Measurements from ENCODE around the gene ACP4. TPM values are rescaled to one million over a fixed set of nuclear protein-coding genes. Genes with fewer than 3 reads are reported as not detected.
"Not testable (repeated sequence)": the region's sequence is repeated elsewhere in the genome, so short reads cannot be mapped to it uniquely, and the experiment has no call there.

The ACP4 gene, protein sequence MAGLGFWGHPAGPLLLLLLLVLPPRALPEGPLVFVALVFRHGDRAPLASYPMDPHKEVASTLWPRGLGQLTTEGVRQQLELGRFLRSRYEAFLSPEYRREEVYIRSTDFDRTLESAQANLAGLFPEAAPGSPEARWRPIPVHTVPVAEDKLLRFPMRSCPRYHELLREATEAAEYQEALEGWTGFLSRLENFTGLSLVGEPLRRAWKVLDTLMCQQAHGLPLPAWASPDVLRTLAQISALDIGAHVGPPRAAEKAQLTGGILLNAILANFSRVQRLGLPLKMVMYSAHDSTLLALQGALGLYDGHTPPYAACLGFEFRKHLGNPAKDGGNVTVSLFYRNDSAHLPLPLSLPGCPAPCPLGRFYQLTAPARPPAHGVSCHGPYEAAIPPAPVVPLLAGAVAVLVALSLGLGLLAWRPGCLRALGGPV
- total RNA-seq = not detected
- under 1 TPM in 1 of 3 donors, not detected in 2; 0.14 TPM for polyA plus RNA-seq
- 0 reads per million in 6 experiments for total RNA-seq

DNA sequence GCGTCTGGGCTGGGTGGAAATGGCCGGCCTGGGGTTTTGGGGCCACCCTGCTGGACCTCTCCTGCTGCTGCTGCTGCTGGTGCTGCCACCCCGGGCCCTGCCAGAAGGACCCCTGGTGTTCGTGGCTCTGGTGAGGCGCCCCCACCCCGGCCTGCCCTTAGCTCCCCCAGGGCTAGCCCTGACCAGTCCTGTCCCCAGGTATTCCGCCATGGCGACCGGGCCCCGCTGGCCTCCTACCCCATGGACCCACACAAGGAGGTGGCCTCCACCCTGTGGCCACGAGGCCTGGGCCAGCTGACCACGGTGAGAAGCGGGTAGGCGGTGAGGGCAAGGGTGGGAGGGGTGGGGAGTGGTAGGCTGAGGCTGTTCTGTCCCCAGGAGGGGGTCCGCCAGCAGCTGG, at the start of gene ACP4:
Gene ACP4, plus strand, starts transcription at position 20 of the 400 bp plus-strand sequence. Its CDS starts 0 bp downstream, at position 20.
- H3K9me3 Mint-ChIP-seq = no peaks in the 10 kb centered on the region
- DNase-seq (no peak), ATAC-seq (no peak)
- H3K36me3 Mint-ChIP-seq = no peaks in the 10 kb centered on the region
- POLR2A ChIA-PET = no interaction called here
- peak within 1 kb of the TSS in 4 of 10 donors; percentile 9 to 75 (median 54) for H3K27ac Mint-ChIP-seq
- no peak within 1 kb of the TSS for H3K4me3 Mint-ChIP-seq
- H3K27me3 Mint-ChIP-seq = no peaks in the 10 kb centered on the region
- peaks cover 0 to 13% (median 3%) of the 10 kb centered on the region in 4 donors for H3K4me1 Mint-ChIP-seq

DNA sequence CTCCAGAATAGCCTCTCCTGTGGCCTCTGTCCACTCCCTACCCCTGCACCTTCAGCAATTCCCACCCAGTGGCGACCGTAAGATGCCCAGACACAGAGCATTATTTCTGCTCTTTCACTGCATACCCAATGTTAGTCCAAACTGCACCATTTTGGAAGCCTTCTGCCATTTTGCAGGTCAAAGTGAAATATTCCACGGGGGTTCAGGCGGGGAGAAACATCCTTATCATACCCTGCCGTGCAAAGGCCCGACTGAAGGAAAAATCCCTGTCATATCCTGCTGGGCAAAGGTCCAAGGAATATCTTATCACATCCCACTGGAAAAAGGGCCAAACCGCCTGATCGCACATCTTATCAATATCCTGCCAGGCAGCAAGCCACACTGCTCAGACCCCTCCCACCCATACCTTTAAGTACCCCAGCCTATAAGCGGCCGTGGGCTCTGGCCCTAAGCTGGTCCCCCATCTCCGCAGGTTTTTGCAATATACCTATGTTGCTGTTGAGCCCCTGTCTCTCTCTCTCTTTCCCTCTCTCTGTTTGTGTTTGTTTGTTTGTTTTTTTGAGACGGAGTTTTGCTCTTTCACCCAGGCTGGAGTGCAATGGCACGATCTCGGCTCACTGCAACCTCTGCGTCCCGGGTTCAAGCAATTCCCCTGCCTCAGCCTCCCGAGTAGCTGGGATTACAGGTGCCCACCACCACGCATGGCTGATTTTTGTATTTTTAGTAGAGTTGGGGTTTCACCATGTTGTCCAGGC, 48.9 kb upstream of the ACP4 start:
- Mint-ChIP-seq H3K27ac (no peak overlapping the region), H3K4me3 (no peak overlapping the region), H3K36me3 (peaks cover 0 to 2% (median 0%) of the 10 kb centered on the region in 3 donors), H3K9me3 (no peaks in the 10 kb centered on the region), H3K27me3 (peaks cover 27 to 71% (median 29%) of the 10 kb centered on the region in 5 donors), H3K4me1 (peaks cover 0 to 5% (median 2%) of the 10 kb centered on the region in 4 donors)
- no peak for ATAC-seq
- DNase-seq = no peak
- POLR2A ChIA-PET = no interaction called here

DNA sequence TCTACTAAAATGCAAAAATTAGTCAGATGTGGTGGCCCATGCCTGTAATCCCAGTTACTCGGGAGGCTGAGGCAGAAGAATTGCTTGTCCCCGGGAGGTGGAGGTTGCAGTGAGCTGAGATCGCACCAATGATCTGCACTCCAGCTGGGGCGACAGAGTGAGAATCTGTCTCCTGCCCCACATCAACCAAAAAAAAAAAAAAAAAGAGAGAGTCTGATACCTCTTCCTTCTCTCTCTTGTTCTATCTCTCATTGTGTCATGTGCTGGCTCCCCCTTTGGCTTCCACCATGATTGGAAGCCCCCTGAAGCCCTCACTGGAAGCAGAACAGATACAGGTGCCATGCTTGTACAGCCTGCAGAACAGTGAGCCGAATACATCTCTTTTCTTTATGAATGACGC, 46.7 kb upstream of the ACP4 start:
- Mint-ChIP-seq H3K27me3 (peaks cover 23 to 60% (median 25%) of the 10 kb centered on the region in 5 donors), H3K27ac (peak overlapping the region in 1 of 10 donors; percentile 37), H3K9me3 (no peaks in the 10 kb centered on the region), H3K4me3 (no peak overlapping the region), H3K4me1 (peaks cover 0 to 5% (median 2%) of the 10 kb centered on the region in 4 donors), H3K36me3 (no peaks in the 10 kb centered on the region)
- no peak for ATAC-seq
- no peak for DNase-seq
- POLR2A ChIA-PET = interaction anchor here (0.7 kb wide), 2 partner anchors 27 to 83 kb away, joined by 5 to 6 read pairs; no protein-coding TSS in a partner anchor

DNA sequence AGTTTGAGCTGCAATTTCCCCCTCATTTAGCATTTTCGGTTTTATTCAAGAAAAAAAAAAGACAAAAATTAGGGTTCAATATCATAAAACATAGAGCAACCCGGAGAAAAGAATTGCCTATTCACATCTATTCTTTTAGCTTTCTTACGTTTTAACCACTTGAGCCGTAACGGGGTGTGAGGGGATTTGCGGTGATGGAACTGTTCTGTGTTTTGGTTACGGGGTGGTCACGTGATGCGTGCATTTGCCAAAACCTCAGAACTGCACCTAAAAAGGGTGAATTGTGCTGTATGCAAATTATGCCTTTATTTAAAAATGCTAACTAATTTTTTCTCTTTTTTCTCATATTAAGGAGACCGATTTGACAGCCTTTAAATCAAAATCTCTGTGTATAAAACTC, 45.0 kb upstream of the ACP4 start:
- H3K27ac Mint-ChIP-seq = peak overlapping the region in 1 of 10 donors; percentile 73
- peaks cover 12 to 46% (median 13%) of the 10 kb centered on the region in 5 donors for H3K27me3 Mint-ChIP-seq
- DNase-seq (no peak), ATAC-seq (no peak)
- no peak overlapping the region for H3K4me3 Mint-ChIP-seq
- H3K36me3 Mint-ChIP-seq = no peaks in the 10 kb centered on the region
- POLR2A ChIA-PET = no interaction called here
- no peaks in the 10 kb centered on the region for H3K9me3 Mint-ChIP-seq
- H3K4me1 Mint-ChIP-seq = no peaks in the 10 kb centered on the region

DNA sequence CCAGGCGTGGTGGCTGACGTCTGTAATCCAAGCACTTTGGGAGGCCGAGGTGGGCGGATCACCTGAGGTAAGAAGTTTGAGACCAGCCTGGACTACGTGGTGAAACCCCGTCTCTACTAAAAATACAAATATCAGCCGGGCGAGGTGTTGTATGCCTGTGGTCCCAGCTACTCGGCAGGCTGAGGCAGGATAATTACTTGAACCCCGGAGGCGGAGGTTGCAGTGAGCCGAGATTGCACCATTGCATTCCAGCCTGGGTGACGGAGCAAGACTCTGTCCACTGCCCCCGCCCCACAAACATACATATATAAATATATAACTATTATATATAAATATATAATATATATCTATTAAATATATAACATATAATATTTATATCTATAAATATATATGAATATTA, 43.1 kb upstream of the ACP4 start:
- ATAC-seq, H3K4me1 Mint-ChIP-seq, H3K4me3 Mint-ChIP-seq, POLR2A ChIA-PET, H3K36me3 Mint-ChIP-seq, H3K27ac Mint-ChIP-seq, DNase-seq, H3K9me3 Mint-ChIP-seq: not testable (repeated sequence)
- peaks cover 3 to 31% (median 6%) of the 10 kb centered on the region in 5 donors for H3K27me3 Mint-ChIP-seq

DNA sequence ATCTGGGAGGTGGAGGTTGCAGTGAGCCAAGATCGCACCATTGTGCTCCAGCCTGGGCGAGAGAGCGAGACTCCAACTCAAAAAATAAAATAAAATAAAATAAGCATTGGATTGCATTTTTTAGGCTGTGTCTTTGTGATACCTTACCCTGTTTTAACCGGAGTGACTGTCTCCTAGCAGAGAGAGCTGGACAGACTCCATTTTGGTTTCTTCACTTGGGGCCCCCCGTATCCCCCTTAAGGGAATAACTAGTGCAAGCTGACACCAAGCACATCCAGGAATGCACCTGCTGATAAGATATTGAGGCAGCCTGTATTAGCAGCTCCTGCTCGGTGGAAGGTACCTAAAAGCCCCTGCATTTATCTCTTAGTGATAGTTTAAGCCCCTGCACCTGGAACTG, 40.7 kb upstream of the ACP4 start:
- Mint-ChIP-seq H3K4me3 (no peak overlapping the region), H3K36me3 (no peaks in the 10 kb centered on the region)

DNA sequence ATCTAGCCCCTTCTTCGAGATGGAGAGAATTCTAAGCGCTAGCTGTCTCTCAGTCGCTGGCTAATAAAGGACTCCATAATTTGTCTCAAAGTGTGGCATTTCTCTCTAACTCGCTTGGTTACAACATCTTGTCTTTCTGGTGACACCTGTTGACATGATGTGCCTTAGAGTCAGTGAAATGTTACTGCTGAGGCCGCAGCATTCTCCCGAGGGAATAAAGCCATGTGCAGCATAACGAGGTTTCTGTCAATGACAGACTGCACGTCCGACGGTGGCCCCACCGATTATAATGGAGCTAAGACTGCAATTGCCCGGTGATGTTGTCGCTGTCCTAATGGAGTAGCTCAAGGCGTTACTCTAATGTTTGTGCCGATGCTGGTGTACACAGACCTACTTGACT, 40.2 kb upstream of the ACP4 start:
- Mint-ChIP-seq H3K9me3 (no peaks in the 10 kb centered on the region), H3K27me3 (peaks cover 1 to 26% (median 8%) of the 10 kb centered on the region in 5 donors), H3K36me3 (no peaks in the 10 kb centered on the region), H3K27ac (no peak overlapping the region), H3K4me1 (no peaks in the 10 kb centered on the region), H3K4me3 (no peak overlapping the region)
- no peak for ATAC-seq
- DNase-seq = no peak
- POLR2A ChIA-PET = no interaction called here

More for the DNA sequence above, 40.7 kb upstream of the ACP4 start:
- POLR2A ChIA-PET = no interaction called here
- H3K27me3 Mint-ChIP-seq = peaks cover 1 to 32% (median 8%) of the 10 kb centered on the region in 5 donors
- ATAC-seq (no peak), DNase-seq (no peak)
- H3K9me3 Mint-ChIP-seq = no peaks in the 10 kb centered on the region
- no peaks in the 10 kb centered on the region for H3K4me1 Mint-ChIP-seq
- H3K27ac Mint-ChIP-seq = no peak overlapping the region

DNA sequence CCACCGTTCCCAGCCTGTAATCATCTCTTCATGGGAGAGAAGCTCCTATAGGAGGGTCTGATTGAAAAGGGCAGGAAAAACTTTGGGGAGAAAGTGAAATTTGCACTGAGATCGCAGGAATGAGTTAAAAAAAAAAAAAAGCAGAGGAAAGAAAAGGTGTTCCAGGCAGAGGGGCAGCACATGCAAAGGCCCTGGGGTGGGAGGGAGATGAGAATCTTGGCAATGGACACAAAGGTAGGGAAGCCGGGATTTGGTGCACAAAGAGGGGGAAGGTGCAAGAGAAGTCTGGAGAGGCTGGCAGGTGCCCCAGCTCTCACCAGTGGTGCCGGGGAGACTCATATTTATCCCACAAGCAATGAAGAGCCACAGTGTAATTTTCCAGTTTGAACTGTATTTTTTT, 36.3 kb upstream of the ACP4 start:
- Mint-ChIP-seq H3K27ac (no peak overlapping the region), H3K9me3 (no peaks in the 10 kb centered on the region), H3K27me3 (peaks cover 2 to 31% (median 16%) of the 10 kb centered on the region in 5 donors), H3K4me3 (no peak overlapping the region), H3K4me1 (peaks cover 0 to 2% (median 0%) of the 10 kb centered on the region in 4 donors), H3K36me3 (no peaks in the 10 kb centered on the region)
- POLR2A ChIA-PET = no interaction called here
- ATAC-seq (no peak), DNase-seq (no peak)

DNA sequence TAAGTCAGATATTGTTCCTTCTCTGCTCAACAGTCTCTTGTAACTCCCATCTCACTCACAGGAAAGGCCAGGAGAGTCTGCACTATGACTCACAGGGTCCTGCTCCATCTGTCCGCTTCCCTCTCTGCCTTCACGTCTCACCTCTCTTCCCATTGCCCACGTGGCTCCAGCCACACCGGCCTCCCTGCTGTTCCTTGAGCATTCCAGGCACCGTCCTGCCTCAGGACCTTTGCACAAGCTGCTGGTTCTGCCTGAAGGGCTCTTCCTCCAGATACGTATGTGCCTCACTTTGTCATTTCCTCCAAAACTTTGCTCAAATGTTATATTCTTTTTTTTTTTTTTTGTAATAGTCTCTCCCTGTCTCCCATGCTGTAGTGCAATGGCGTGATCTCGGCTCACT, 34.0 kb upstream of the ACP4 start:
- H3K27me3 Mint-ChIP-seq = peaks cover 2 to 31% (median 16%) of the 10 kb centered on the region in 5 donors
- DNase-seq, POLR2A ChIA-PET, H3K36me3 Mint-ChIP-seq, ATAC-seq, H3K4me3 Mint-ChIP-seq, H3K9me3 Mint-ChIP-seq, H3K4me1 Mint-ChIP-seq, H3K27ac Mint-ChIP-seq: not testable (repeated sequence)

DNA sequence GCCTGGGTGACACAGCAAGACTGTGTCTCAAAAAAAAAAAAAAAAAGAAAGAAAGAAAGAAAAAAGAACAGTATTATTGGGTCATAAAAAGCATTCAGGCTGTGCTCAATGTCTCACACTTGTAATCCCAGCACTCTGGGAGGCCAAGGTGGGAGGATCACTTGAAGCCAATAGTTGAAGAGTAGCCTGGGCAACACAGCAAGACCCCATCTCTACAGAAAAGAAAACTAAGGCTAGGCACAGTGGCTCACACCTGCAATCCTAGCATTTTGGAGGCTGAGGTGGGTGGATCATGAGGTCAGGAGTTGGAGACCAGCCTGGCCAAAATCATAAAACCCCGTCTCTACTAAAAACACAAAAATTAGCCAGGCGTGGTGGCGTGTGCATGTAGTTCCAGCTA, 32.6 kb upstream of the ACP4 start:
- H3K4me3 Mint-ChIP-seq, DNase-seq, H3K27ac Mint-ChIP-seq, POLR2A ChIA-PET, H3K9me3 Mint-ChIP-seq, H3K4me1 Mint-ChIP-seq, H3K36me3 Mint-ChIP-seq, ATAC-seq: not testable (repeated sequence)
- peaks cover 2 to 31% (median 16%) of the 10 kb centered on the region in 5 donors for H3K27me3 Mint-ChIP-seq

DNA sequence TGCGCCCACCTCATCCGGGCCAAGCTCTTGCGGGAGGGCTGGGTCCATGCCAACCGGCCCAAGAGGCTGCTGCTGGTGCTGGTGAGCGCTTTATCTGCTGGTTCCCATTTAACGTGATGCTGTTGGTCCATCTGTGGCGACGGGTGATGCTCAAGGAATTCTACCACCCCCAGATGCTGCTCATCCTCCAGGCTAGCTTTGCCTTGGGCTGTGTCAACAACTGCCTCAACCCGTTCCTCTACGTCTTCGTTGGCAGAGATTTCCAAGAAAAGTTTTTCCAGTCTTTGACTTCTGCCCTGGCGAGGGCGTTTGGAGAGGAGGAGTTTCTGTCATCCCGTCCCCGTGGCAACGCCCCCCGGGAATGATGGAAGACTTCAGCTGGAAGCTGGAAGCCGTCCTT, 31.1 kb upstream of the ACP4 start:
- POLR2A ChIA-PET, H3K4me3 Mint-ChIP-seq, H3K4me1 Mint-ChIP-seq, ATAC-seq, H3K36me3 Mint-ChIP-seq, H3K27ac Mint-ChIP-seq, DNase-seq, H3K9me3 Mint-ChIP-seq: not testable (repeated sequence)
- H3K27me3 Mint-ChIP-seq = peaks cover 2 to 23% (median 12%) of the 10 kb centered on the region in 5 donors

DNA sequence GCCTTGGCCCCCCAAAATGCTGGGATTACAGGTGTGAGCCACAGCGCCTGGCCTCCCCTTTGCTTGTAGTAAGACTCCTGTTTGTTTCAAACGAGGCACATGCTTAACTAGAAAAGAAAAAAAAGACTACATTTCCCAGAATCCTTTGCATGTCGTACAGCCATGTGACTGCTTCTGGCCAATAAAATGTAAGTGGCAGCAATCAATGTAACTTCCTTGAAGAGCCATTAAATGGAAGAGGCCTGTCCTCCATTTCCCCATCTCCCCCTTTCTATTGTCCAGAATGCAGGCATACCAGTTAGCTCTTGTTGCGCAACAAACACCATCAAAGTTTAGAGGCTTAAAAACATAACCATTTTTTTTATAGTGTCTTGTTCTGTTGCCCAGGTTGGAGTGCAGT, 30.3 kb upstream of the ACP4 start:
- peaks cover 0 to 3% (median under 1%) of the 10 kb centered on the region in 4 donors for H3K4me1 Mint-ChIP-seq
- DNase-seq = no peak
- no peak overlapping the region for H3K4me3 Mint-ChIP-seq
- no peaks in the 10 kb centered on the region for H3K36me3 Mint-ChIP-seq
- ATAC-seq = no peak
- POLR2A ChIA-PET = no interaction called here
- no peak overlapping the region for H3K27ac Mint-ChIP-seq
- peaks cover 0 to 2% (median 0%) of the 10 kb centered on the region in 9 donors for H3K9me3 Mint-ChIP-seq
- peaks cover 2 to 26% (median 11%) of the 10 kb centered on the region in 5 donors for H3K27me3 Mint-ChIP-seq

DNA sequence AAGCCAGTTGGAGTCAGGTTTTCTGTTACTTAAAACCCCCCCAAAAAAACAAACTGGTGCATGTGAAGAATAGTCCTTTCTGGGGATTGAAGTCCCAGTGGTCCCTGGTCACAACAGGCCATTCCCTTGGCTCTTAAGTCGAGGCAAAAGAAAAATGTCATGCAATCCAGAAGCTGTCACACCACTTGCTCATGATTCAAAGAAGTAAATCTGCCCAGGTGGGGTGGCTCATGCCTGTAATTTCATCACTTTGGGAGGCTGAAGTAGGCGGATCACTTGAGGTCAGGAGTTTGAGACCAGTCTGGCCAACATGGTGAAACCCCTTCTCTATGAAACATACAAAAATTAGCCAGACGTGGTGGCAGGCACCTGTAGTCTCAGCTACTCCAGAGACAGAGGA, 28.7 kb upstream of the ACP4 start:
- ATAC-seq, H3K27ac Mint-ChIP-seq, POLR2A ChIA-PET, H3K4me3 Mint-ChIP-seq, H3K36me3 Mint-ChIP-seq, DNase-seq, H3K4me1 Mint-ChIP-seq, H3K9me3 Mint-ChIP-seq: not testable (repeated sequence)
- peaks cover 5 to 33% (median 12%) of the 10 kb centered on the region in 5 donors for H3K27me3 Mint-ChIP-seq

Data from naive thymus-derived CD8-positive, alpha-beta T cell (primary cell).